Loucy (cell line): ENCODE data around the gene CCDC3.

Experiments used
- H2AFZ ChIP-seq: fragments of 200-600 bp; sonication (generic); 2 replicates; pipeline ENCODE4 v1.6.0; 2016; ENCODE audit warnings: antibody characterized with exemption, mild to moderate bottlenecking, low read length, moderate library complexity
- H3F3A ChIP-seq: fragments of 200-600 bp; 2 replicates; pipeline ENCODE4 v1.6.0; 2016; ENCODE audit warnings: antibody characterized with exemption, low read depth, mild to moderate bottlenecking
- H3K27me3 ChIP-seq: fragments of 200-600 bp; sonication (generic); 2 replicates; pipeline ENCODE4 v1.6.1; 2014; ENCODE audit warnings: low read length, mild to moderate bottlenecking; ENCODE audit not compliant: insufficient read depth, poor library complexity, severe bottlenecking
- H3K36me3 ChIP-seq: fragments of 200-600 bp; sonication (generic); 2 replicates; pipeline ENCODE4 v1.6.1; 2016; ENCODE audit warnings: low read length; ENCODE audit not compliant: insufficient read depth
- H3K4me1 ChIP-seq: fragments of 200-600 bp; sonication (generic); 2 replicates; pipeline ENCODE4 v1.5.1; 2014; ENCODE audit warnings: low read length, mild to moderate bottlenecking; ENCODE audit not compliant: insufficient read depth, poor library complexity, severe bottlenecking
- H3K4me2 ChIP-seq: fragments of 200-600 bp; sonication (generic); 2 replicates; pipeline ENCODE4 v1.6.0; 2014; ENCODE audit warnings: antibody characterized with exemption, low read length, low read depth, mild to moderate bottlenecking; ENCODE audit not compliant: poor library complexity, severe bottlenecking
- H3K4me3 ChIP-seq: fragments of 200-600 bp; sonication (generic); 2 replicates; pipeline ENCODE4 v1.5.1; 2014; ENCODE audit warnings: low read length, mild to moderate bottlenecking, mixed read lengths; ENCODE audit not compliant: poor library complexity, severe bottlenecking
- H3K79me2 ChIP-seq: fragments of 200-600 bp; sonication (generic); 2 replicates; pipeline ENCODE4 v1.6.1; 2014; ENCODE audit warnings: low read length; ENCODE audit not compliant: insufficient read depth
- H3K9ac ChIP-seq: fragments of 200-600 bp; sonication (generic); 2 replicates; pipeline ENCODE4 v1.6.0; 2014; ENCODE audit warnings: mild to moderate bottlenecking, low read depth, low read length, moderate library complexity; ENCODE audit not compliant: poor library complexity, severe bottlenecking
- H3K9me2 ChIP-seq: fragments of 200-600 bp; sonication (generic); replicated peaks from 2 replicates; pipeline ENCODE4 v1.6.1; 2016; ENCODE audit warnings: low read depth, low read length, mixed read lengths
- H3K9me3 ChIP-seq: fragments of 200-600 bp; sonication (generic); 2 replicates; pipeline ENCODE4 v1.6.1; 2014; ENCODE audit warnings: mild to moderate bottlenecking, antibody characterized with exemption, low read length, low read depth; ENCODE audit not compliant: insufficient read depth
- H4K20me1 ChIP-seq: fragments of 200-600 bp; sonication (generic); 2 replicates; pipeline ENCODE4 v1.6.0; 2014; ENCODE audit warnings: antibody characterized with exemption, low read length, mild to moderate bottlenecking; ENCODE audit not compliant: insufficient read depth, poor library complexity, severe bottlenecking
- EZH2phosphoT487 ChIP-seq: fragments of 200-600 bp; IDR thresholded peaks from 2 replicates; pipeline ENCODE4 v1.6.1; 2018; ENCODE audit warnings: antibody characterized with exemption, mild to moderate bottlenecking, moderate library complexity, borderline replicate concordance
- TF ChIP-seq, protein P1 (sequence below): fragments of 200-600 bp; sonication (generic); conservative IDR thresholded peaks from 2 replicates; pipeline ENCODE4 v1.5.1; 2014; ENCODE audit warnings: mild to moderate bottlenecking, antibody characterized with exemption, low read length

The CCDC3 gene

DNA sequence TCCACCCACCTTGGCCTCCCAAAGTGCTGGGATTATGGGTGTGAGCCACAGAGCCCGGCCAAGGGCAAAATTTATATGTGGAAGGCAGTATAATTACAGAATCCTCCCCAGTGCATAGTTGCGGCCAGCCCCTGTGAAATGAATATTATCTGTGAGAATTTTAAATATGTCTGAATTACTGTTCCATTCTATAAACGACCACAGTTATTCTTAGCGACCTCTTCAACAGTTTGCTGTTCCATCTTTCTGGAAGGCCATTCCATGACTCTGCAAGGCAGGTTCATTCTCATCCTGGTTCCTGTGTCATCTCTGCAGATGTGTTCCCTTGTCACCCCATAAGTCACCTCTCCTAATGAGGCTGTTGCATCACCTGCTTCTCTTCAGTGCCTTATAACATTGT, 90.7 kb downstream of the CCDC3 start:
- no peak overlapping the region for H2AFZ ChIP-seq
- H3K4me1 ChIP-seq: no peaks in the 10 kb centered on the region
- H3K9ac ChIP-seq: no peak overlapping the region
- no peaks in the 10 kb centered on the region for H3K9me3 ChIP-seq
- no peak overlapping the region for H3K4me2 ChIP-seq
- no peaks in the 10 kb centered on the region for H3K79me2 ChIP-seq
- no peaks in the 10 kb centered on the region for H3F3A ChIP-seq
- H3K4me3 ChIP-seq: no peak overlapping the region
- TF ChIP-seq, protein P1, sequence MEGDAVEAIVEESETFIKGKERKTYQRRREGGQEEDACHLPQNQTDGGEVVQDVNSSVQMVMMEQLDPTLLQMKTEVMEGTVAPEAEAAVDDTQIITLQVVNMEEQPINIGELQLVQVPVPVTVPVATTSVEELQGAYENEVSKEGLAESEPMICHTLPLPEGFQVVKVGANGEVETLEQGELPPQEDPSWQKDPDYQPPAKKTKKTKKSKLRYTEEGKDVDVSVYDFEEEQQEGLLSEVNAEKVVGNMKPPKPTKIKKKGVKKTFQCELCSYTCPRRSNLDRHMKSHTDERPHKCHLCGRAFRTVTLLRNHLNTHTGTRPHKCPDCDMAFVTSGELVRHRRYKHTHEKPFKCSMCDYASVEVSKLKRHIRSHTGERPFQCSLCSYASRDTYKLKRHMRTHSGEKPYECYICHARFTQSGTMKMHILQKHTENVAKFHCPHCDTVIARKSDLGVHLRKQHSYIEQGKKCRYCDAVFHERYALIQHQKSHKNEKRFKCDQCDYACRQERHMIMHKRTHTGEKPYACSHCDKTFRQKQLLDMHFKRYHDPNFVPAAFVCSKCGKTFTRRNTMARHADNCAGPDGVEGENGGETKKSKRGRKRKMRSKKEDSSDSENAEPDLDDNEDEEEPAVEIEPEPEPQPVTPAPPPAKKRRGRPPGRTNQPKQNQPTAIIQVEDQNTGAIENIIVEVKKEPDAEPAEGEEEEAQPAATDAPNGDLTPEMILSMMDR: no peak
- TF ChIP-seq EZH2phosphoT487: no peak
- no peaks in the 10 kb centered on the region for H3K36me3 ChIP-seq
- no peaks in the 10 kb centered on the region for H3K27me3 ChIP-seq
- H4K20me1 ChIP-seq: no peaks in the 10 kb centered on the region
- no peaks in the 10 kb centered on the region for H3K9me2 ChIP-seq

DNA sequence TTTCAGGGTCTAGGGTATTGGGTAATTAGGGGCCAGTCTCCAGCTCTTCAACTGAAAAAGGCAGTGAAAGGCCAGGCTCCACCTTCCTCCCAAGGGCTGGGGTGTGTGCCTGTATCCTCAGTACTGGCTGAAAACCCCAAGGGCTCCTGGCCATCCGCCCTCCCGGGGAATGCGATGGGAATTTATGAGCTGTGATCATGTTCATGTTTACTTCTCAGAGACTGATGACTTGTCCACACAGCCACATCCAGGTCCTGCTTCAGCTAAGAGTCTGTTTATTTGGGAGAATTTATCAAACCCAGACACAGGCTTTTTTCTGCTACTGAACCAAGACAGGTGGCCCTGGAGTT, 91.7 kb downstream of the CCDC3 start:
- no peak overlapping the region for H3K4me2 ChIP-seq
- H3K9me2 ChIP-seq: no peaks in the 10 kb centered on the region
- H3K36me3 ChIP-seq: no peaks in the 10 kb centered on the region
- no peaks in the 10 kb centered on the region for H3K9me3 ChIP-seq
- no peak overlapping the region for H3K9ac ChIP-seq
- H2AFZ ChIP-seq: no peak overlapping the region
- H3K27me3 ChIP-seq: no peaks in the 10 kb centered on the region
- TF ChIP-seq EZH2phosphoT487: no peak
- TF ChIP-seq, protein P1: no peak
- no peaks in the 10 kb centered on the region for H3K4me1 ChIP-seq
- no peaks in the 10 kb centered on the region for H3F3A ChIP-seq
- no peak overlapping the region for H3K4me3 ChIP-seq
- no peaks in the 10 kb centered on the region for H3K79me2 ChIP-seq
- H4K20me1 ChIP-seq: no peaks in the 10 kb centered on the region

DNA sequence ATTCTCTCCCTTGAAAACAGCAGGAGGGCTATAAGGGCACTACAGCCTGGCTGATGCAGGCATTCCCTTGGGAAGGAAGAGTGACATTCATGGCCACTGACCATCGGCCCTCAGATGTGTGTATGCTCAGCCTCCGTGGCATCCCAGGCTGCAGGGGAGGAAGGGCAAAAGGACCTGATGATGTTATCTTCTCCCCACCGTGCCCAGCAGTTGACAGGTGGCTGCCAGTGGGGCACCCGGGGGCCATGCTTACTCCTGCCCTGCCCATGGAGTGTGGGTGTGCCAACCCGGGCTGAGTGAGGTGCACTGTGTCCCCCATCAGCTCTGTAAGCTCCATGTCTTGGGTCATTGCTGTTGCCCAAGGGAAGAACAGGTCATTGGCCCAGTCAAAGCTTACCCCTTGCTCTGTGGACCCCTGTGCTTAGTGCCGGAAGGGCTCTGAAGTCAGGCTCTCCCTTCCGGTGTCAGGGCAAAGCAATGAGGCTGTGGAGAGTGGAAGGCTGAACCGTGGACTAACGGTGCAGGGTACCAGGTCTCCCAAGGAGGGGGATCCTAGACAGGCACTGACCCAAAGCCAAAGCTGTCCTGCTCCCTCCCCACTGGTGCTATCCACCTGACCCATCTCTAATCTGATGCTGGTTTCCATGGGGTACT, 92.2 kb downstream of the CCDC3 start:
- no peak for TF ChIP-seq EZH2phosphoT487
- TF ChIP-seq, protein P1: no peak
- no peak overlapping the region for H3K4me3 ChIP-seq
- H3K9ac ChIP-seq: no peak overlapping the region
- no peak overlapping the region for H3K4me2 ChIP-seq
- H3K9me2 ChIP-seq: no peaks in the 10 kb centered on the region
- H3K36me3 ChIP-seq: no peaks in the 10 kb centered on the region
- H3K4me1 ChIP-seq: no peaks in the 10 kb centered on the region
- H3K79me2 ChIP-seq: no peaks in the 10 kb centered on the region
- no peaks in the 10 kb centered on the region for H3K27me3 ChIP-seq
- no peaks in the 10 kb centered on the region for H3K9me3 ChIP-seq
- no peaks in the 10 kb centered on the region for H3F3A ChIP-seq
- no peaks in the 10 kb centered on the region for H4K20me1 ChIP-seq
- no peak overlapping the region for H2AFZ ChIP-seq
